ENCODE measurements around the gene CETN1. TPM values are rescaled to one million over a fixed set of nuclear protein-coding genes. Genes with fewer than 3 reads are reported as not detected.

The CETN1 gene
- total and polyA plus RNA-seq, 5 donors = not detected

DNA sequence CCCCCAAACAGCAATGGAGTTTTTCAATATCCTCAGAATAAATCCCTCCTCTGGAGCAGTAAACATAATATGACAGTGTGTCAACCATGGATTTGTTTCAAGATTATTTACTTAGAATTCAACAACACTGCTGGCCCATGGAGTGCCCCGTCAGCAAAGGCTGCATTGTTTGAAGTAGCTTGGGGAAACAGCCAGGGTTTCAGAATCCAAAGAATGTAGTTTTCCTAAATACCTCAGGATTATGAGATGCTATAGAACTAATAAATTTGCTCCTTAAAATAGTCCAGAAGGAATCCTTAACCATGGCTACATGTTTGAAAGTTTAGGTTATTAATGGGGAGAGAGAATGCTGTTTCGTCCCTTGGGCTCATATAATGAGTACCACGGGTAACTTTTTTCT lies 13.1 kb upstream of the CETN1 start:
- ATAC-seq = no peak
- no peaks in the 10 kb centered on the region for H3K9me3 ChIP-seq (ENCODE audit: control insufficient read depth, low read length)
- WGBS = 84% methylated on average over 3 of the region's 3 CpGs
- H3K27ac ChIP-seq (ENCODE audit: low read length) = no peak overlapping the region
- intact Hi-C loops (cut with DNase I) = no loop called here
- DNase-seq = no peak
- H3K4me3 ChIP-seq (ENCODE audit: low read length) = no peak overlapping the region
- H3K27me3 ChIP-seq (ENCODE audit: control insufficient read depth, insufficient read depth) = no peaks in the 10 kb centered on the region
- no peaks in the 10 kb centered on the region for H3K4me1 ChIP-seq (ENCODE audit: control insufficient read depth, insufficient read depth, low read length)

DNA sequence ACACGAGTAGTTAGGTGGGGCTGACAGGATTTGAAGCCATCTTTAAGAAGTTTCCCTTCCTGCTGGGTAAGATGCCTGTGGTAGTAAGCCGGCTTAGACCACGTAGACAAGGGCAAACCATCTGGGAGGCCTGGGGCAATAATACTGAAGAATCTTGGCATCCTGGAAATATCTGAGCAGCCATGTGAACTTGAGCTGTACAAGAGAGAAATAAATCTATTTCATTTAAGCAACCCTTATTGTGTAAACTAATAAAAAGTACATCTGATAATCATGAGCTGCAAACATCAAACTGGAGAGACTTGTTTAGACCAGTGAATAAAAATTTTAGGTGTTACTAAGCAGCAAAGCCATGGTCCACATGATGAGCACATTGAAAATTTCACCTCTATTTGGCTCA lies 11.4 kb upstream of the CETN1 start:
- H3K9me3 ChIP-seq (ENCODE audit: control insufficient read depth, low read length) = no peaks in the 10 kb centered on the region
- H3K4me1 ChIP-seq (ENCODE audit: control insufficient read depth, insufficient read depth, low read length) = no peaks in the 10 kb centered on the region
- H3K27me3 ChIP-seq (ENCODE audit: control insufficient read depth, insufficient read depth) = no peaks in the 10 kb centered on the region
- no peak overlapping the region for H3K4me3 ChIP-seq (ENCODE audit: low read length)
- DNase-seq (no peak), ATAC-seq (no peak)
- WGBS = 82% methylated on average over 3 of the region's 3 CpGs
- H3K27ac ChIP-seq (ENCODE audit: low read length) = no peak overlapping the region
- intact Hi-C loops (cut with DNase I) = no loop called here

DNA sequence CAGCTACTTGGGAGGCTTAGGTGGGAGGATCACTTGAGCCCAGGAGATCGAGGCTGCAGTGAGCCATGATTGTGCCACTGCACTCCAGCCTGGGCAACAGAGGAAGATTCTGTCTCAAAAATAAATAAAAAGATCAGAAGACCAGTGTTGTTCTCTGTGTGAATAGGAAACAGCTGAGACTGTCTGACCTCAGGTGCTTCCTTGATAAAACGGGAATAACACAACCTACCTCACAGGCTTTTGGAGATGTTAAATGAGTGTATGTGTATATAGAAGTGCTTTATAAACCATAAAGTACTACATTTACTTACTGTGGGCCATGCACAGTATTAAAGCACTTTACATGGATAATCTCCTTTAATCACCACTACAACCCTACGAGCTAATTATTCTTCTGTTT lies 9.9 kb upstream of the CETN1 start:
- Histone ChIP-seq H3K27ac (ENCODE audit: low read length) (no peak overlapping the region), H3K4me1 (ENCODE audit: control insufficient read depth, insufficient read depth, low read length) (no peaks in the 10 kb centered on the region), H3K9me3 (ENCODE audit: control insufficient read depth, low read length) (no peaks in the 10 kb centered on the region), H3K4me3 (ENCODE audit: low read length) (no peak overlapping the region), H3K27me3 (ENCODE audit: control insufficient read depth, insufficient read depth) (no peaks in the 10 kb centered on the region)
- no peak for DNase-seq
- no peak for ATAC-seq
- intact Hi-C loops (cut with DNase I) = no loop called here
- 74% methylated on average over 3 of the region's 3 CpGs for WGBS

DNA sequence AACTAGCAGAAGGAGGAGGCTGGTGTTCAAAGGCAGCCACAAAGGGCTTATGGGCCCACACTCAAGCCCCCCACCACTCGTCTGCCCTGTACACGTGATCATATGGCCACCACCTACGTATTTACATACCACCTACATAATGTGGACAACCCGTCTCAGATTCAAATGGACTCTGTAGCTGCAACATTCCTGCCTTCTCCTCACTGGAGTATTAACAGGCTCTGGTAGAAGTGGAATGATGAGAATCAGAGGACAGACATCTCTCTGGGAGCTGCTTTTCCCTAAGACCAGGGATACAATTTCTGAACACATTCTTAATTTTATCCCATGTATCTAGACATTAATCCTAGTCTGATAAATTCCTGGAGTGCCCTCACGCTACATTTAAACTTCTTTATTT lies 9.5 kb upstream of the CETN1 start:
- intact Hi-C loops (cut with DNase I) = no loop called here
- DNase-seq = no peak
- Histone ChIP-seq H3K4me1 (ENCODE audit: control insufficient read depth, insufficient read depth, low read length) (no peaks in the 10 kb centered on the region), H3K4me3 (ENCODE audit: low read length) (no peak overlapping the region), H3K27ac (ENCODE audit: low read length) (no peak overlapping the region), H3K9me3 (ENCODE audit: control insufficient read depth, low read length) (no peaks in the 10 kb centered on the region), H3K27me3 (ENCODE audit: control insufficient read depth, insufficient read depth) (no peaks in the 10 kb centered on the region)
- ATAC-seq = no peak
- WGBS = 72% methylated on average over 5 of the region's 5 CpGs

DNA sequence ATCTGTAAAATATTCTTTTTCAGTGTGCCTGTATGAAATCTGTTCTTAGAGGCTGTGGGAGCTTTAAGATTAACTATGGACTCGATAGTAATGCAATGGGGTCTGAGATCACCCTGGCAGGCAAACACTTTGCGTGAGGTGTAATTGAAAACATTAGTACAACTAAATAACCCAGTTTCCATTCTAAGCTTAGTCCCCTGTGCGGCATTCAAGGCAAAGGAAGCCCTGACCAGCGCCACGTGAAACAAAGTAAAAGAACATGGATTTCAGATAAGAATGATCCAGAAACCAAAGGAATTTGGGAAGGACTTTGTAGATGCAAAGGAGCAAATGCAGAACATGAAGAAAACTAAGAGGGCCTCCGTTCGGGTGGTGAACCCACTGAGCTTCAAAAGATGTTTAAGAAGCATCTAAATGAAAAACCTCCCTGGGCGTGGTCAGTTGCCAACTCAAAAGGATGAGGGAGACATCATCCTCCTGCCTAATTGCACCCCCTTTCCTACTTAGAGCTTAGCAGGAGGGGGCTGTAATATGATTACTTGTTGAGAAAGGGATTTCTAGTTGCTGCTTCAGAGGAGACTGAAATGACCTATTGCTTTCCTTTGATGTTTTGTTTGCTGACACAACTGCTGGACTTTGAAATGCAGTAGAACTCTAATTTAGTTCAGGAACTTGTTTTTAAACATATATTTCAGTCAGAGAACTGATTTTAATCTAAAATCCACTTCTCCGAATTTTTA lies 7.9 kb upstream of the CETN1 start:
- H3K4me3 ChIP-seq (ENCODE audit: low read length) = no peak overlapping the region
- no peaks in the 10 kb centered on the region for H3K27me3 ChIP-seq (ENCODE audit: control insufficient read depth, insufficient read depth)
- H3K27ac ChIP-seq (ENCODE audit: low read length) = no peak overlapping the region
- WGBS = 72% methylated on average over 9 of the region's 9 CpGs
- DNase-seq (no peak), ATAC-seq (no peak)
- intact Hi-C loops (cut with DNase I) = no loop called here
- H3K4me1 ChIP-seq (ENCODE audit: control insufficient read depth, insufficient read depth, low read length) = no peaks in the 10 kb centered on the region
- no peaks in the 10 kb centered on the region for H3K9me3 ChIP-seq (ENCODE audit: control insufficient read depth, low read length)

DNA sequence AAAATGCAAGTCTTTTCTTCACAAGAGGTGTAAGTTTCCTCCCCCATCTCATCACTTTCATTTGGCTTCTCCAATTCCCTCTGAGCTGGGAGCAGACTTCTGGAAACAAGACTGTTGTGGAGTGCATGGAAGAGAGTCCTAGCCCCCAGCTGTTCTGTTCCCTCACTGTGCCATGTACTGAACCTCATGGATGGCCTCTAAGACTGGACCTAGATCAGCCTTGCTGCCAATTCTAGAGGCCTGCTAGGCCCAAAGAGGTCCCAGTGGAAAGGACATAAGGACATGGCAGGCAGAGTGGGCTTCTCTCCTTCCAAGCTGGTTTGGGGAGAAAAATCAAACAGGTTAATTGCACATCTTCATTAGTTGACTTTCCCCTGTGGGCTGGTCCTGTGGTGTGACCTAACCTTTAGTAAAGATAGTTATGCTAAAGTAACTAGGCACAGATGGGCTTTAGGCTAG lies 7.3 kb upstream of the CETN1 start:
- no peak overlapping the region for H3K27ac ChIP-seq (ENCODE audit: low read length)
- no peaks in the 10 kb centered on the region for H3K4me1 ChIP-seq (ENCODE audit: control insufficient read depth, insufficient read depth, low read length)
- H3K27me3 ChIP-seq (ENCODE audit: control insufficient read depth, insufficient read depth) = no peaks in the 10 kb centered on the region
- no peaks in the 10 kb centered on the region for H3K9me3 ChIP-seq (ENCODE audit: control insufficient read depth, low read length)
- intact Hi-C loops (cut with DNase I) = no loop called here
- DNase-seq (no peak), ATAC-seq (no peak)
- H3K4me3 ChIP-seq (ENCODE audit: low read length) = no peak overlapping the region

DNA sequence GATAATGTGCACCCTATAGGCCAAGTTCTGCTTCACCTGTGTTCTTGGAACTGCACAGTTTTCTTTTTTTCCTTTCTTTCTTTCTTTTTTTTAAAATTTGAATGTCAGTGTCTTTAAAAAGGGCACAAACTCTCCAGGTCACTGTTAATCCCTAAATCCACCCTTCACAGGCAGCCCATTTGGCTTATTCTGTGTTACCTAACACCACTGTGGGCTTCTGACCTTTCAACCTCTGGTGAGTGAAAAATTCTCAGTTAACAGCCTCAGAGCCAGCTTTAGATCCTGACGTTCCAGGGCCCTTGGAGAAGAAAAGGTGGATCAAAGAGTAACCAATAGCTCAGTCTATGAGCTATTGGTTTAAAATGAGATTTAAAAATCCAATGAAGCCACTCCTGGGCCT lies 6.8 kb upstream of the CETN1 start:
- no peak for ATAC-seq
- H3K4me3 ChIP-seq (ENCODE audit: low read length) = no peak overlapping the region
- 47% methylated on average over 1 of the region's 1 CpG for WGBS
- DNase-seq = no peak
- intact Hi-C loops (cut with DNase I) = no loop called here
- H3K27ac ChIP-seq (ENCODE audit: low read length) = no peak overlapping the region
- no peaks in the 10 kb centered on the region for H3K9me3 ChIP-seq (ENCODE audit: control insufficient read depth, low read length)
- H3K27me3 ChIP-seq (ENCODE audit: control insufficient read depth, insufficient read depth) = no peaks in the 10 kb centered on the region
- H3K4me1 ChIP-seq (ENCODE audit: control insufficient read depth, insufficient read depth, low read length) = no peaks in the 10 kb centered on the region

DNA sequence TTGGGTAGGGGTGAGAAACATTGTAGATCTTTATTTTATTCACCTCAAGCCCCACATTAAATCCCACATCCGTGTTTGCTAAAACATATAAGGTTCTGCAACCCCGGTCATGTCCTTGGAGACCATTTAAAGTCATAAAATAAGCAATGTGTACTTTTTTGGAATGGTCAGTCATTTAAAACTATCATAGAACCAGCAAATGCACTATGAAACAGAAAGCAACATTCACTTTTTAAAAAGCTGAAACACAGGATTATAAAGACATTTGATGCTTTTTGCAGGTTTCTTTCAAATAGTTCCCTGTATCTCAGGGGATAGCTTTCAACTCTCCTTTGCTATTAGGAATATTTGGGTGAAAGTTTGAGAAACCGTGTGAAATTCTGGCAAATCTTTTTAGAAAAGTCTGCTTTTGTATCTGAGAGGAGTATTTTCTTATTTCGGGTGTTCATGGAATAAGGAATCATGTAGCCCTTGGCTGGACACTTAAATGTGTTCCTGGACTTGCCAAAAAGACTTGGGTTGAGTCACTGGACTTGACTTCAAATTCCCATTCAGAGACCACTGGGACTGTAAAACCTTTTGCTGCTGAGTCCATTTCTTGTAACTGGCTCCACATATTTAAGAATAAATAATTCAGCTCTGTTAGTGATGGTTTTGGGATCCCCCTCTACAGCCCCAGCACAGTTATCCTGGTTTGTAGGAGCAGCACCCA lies 5.9 kb upstream of the CETN1 start:
- no peak overlapping the region for H3K27ac ChIP-seq (ENCODE audit: low read length)

DNA sequence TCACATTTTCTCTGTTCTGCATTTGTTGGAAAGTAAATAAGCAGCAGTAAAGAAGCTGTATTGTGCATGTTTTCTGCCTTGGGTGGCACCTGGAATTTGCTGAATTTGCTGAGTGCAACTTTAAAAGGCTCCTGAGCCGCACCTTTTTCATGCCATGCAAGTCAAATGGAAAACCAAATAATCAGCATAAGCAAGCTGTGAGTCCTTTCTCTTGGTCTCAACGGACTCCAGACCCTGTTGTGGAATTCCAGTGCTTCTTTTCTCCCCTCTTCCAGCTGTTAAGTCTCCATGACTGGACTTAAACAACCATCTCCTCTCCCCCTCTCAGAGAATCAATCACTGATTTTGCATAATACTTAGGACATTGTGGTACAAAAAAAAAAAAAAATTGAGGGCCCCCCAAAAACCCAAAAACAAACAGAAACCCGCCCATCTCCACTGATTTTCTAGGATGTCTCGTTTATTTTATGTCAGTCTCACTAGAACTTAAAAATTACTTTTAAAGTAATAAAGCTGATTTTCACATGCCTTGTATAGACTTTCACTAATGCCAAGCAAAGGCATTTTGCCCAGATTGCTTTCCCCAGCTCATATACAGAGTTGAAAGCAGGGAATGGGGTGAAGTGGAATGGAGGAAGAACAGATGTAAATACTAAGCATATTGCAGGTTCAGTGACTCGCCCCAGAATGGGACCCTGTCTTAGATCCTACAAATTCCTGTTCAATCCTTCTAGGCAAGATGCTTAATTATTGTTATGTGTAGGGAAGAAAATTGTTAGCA lies 5.1 kb upstream of the CETN1 start:
- 65% methylated on average over 5 of the region's 5 CpGs for WGBS
- H3K9me3 ChIP-seq (ENCODE audit: control insufficient read depth, low read length) = no peaks in the 10 kb centered on the region
- no peak overlapping the region for H3K27ac ChIP-seq (ENCODE audit: low read length)
- no peaks in the 10 kb centered on the region for H3K27me3 ChIP-seq (ENCODE audit: control insufficient read depth, insufficient read depth)
- DNase-seq (no peak), ATAC-seq (no peak)
- no peak overlapping the region for H3K4me3 ChIP-seq (ENCODE audit: low read length)
- H3K4me1 ChIP-seq (ENCODE audit: control insufficient read depth, insufficient read depth, low read length) = no peaks in the 10 kb centered on the region
- intact Hi-C loops (cut with DNase I) = no loop called here

More for the DNA sequence above, 5.9 kb upstream of the CETN1 start:
- no peaks in the 10 kb centered on the region for H3K4me1 ChIP-seq (ENCODE audit: control insufficient read depth, insufficient read depth, low read length)
- WGBS = 56% methylated on average over 4 of the region's 4 CpGs
- no peaks in the 10 kb centered on the region for H3K27me3 ChIP-seq (ENCODE audit: control insufficient read depth, insufficient read depth)
- H3K9me3 ChIP-seq (ENCODE audit: control insufficient read depth, low read length) = no peaks in the 10 kb centered on the region
- ATAC-seq (peak in 1 of 2 donors; percentile 63), DNase-seq (no peak)
- intact Hi-C loops (cut with DNase I) = no loop called here
- H3K4me3 ChIP-seq (ENCODE audit: low read length) = no peak overlapping the region

DNA sequence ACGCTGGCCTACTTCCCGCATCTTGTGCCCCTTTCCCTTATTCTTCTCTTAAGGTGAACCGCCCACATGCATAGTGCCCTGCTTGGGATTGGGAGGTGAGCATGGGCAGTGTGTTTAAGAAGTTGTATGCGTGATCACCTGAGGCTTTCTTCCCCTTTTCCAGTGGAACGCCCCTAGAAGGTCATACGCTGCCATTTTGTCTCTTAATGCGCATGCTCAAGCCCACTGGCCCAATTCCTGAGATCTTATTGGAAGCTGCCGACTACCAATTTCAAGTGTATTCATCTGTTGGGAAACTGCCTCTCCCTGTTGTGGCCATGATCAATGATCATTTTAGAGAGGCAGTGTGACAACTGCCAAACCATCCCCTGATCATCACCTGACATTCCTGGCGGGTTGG lies 3.3 kb upstream of the CETN1 start:
- Histone ChIP-seq H3K4me1 (ENCODE audit: control insufficient read depth, insufficient read depth, low read length) (no peaks in the 10 kb centered on the region), H3K27ac (ENCODE audit: low read length) (no peak overlapping the region), H3K27me3 (ENCODE audit: control insufficient read depth, insufficient read depth) (no peaks in the 10 kb centered on the region), H3K4me3 (ENCODE audit: low read length) (no peak overlapping the region), H3K9me3 (ENCODE audit: control insufficient read depth, low read length) (no peaks in the 10 kb centered on the region)
- DNase-seq = no peak
- WGBS = 94% methylated on average over 9 of the region's 9 CpGs
- no peak for ATAC-seq
- intact Hi-C loops (cut with DNase I) = no loop called here
